GM20431 (cell line): ENCODE data around the gene CDK12.

Experiments
- in situ Hi-C: fragments of 300-500 bp; cut with MseI, MboI; formaldehyde crosslinking; loops from one replicate; pipeline ENCODE4 v1.15.0; 2020; ENCODE audit warnings: low sequenced_read_pairs; ENCODE audit not compliant: unreplicated experiment

Gene CDK12

DNA sequence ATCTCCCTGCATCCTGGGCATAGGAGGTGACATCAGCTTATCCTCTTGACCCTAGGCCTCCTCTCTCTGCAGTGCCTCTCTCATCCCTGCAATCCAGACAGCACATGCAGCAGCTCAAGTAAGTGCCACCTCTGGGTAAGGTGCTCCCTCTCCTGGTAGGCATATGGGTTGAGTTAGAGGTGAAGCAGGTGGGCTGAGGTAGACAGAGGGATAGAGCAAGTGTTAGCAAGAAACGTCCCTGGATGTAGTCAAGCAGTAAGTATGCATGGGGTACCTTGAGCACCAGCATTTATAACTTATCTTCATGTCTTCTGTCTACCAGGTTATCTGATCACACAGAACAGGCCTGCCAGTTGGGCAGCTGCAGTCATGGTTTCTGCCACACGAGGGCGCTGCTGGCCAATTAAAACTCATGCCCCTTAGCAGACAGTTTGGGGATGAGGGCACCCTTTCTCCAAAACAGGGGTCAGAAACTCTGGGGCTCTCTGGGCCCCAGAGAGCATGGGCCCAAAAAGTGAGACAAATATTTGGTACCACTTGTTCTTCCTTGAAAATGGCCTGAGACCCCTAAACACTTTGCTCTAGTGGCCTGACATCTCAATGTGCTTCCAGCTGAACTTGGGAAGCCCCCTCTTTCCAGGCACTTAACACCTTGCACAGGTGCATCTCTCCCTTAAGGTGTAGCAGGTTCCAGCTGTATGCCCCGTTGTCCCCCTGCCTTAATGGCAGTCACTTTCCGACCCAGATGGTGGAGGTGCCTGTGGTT, 86.6 kb downstream of the CDK12 start:
- in situ Hi-C loops = no loop called here

GRCh38 chr17:39548494-39549225, 87.4 kb downstream of the CDK12 start:
- in situ Hi-C loops = no loop called here

GRCh38 chr17:39549747-39550573, 88.7 kb downstream of the CDK12 start:
- in situ Hi-C loops = no loop called here

- in situ Hi-C loops = no loop called here
These were observed 90.6 kb downstream of the CDK12 start for GRCh38 chr17:39551879-39552278.

GRCh38 chr17:39553341-39553945, 92.2 kb downstream of the CDK12 start:
- in situ Hi-C loops = no loop called here

DNA sequence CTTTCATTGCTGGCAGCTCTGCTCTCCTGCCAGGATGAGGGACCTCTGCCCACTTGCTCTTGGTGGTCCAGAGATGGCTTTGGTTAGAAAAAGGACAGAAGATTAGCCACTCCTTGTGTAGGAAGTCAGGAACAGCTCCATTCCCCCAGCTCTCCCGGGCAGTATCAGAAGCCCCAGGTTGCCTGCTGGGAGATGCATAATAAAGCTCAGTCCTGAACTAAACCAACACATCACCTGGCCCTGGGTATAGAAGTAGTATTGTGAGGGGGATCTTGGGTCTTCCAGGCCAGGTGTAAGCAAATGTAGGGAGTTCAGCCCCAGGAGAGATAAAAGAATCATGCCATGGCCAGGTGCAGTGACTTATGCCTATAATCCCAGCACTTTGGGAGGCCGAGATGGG, 94.1 kb downstream of the CDK12 start:
- in situ Hi-C loops = no loop called here

- in situ Hi-C loops = no loop called here
These were observed 95.1 kb downstream of the CDK12 start for GRCh38 chr17:39556423-39556822.

GRCh38 chr17:39562395-39562794, 101.1 kb downstream of the CDK12 start:
- in situ Hi-C loops = no loop called here

DNA sequence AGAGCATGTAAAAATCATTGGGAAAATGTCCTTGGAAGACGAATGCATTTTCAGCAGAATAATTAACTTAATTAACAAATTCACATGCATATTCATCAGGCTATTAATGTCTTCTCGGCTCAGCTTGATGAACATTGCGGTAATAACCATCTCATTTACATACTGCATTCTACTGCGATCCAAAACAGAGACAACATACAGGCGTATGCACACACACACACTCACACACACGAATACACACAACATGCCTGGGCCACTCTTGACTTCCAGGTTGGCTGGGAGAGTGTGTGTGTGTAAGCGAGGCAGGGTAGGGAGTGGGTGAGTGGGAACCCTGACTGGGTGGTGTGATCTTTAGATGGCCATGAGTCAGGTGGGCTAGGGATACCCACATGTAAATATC, 101.7 kb downstream of the CDK12 start:
- in situ Hi-C loops = no loop called here

- in situ Hi-C loops = no loop called here
These were observed 102.2 kb downstream of the CDK12 start for GRCh38 chr17:39563476-39563875.

- in situ Hi-C loops = no loop called here
These were observed 103.0 kb downstream of the CDK12 start for GRCh38 chr17:39564211-39564848.

GRCh38 chr17:39566094-39566850, 105.0 kb downstream of the CDK12 start:
- in situ Hi-C loops = no loop called here

DNA sequence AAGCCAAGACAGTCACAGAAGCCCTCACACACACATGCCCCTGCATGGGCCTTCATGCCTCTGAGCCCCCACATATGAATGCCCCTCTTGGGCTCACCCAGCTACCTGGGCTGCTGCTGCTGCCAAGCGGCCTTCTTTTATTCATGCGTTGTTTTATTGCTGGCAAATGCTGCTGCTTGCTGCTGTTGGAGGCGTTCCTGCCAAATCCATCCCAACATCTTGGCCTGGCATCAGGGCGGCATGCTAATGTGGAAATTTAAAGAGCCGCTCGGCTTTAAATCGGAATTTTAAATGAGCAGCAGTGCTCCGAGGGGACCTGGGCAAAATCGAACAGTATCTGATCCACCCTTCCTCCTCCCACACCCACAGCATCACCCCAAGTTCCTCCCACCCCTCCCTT, 107.4 kb downstream of the CDK12 start:
- in situ Hi-C loops = no loop called here

GRCh38 chr17:39569126-39569525, 107.8 kb downstream of the CDK12 start:
- in situ Hi-C loops = no loop called here

- in situ Hi-C loops = no loop called here
These were observed 110.8 kb downstream of the CDK12 start for GRCh38 chr17:39572121-39572520.

DNA sequence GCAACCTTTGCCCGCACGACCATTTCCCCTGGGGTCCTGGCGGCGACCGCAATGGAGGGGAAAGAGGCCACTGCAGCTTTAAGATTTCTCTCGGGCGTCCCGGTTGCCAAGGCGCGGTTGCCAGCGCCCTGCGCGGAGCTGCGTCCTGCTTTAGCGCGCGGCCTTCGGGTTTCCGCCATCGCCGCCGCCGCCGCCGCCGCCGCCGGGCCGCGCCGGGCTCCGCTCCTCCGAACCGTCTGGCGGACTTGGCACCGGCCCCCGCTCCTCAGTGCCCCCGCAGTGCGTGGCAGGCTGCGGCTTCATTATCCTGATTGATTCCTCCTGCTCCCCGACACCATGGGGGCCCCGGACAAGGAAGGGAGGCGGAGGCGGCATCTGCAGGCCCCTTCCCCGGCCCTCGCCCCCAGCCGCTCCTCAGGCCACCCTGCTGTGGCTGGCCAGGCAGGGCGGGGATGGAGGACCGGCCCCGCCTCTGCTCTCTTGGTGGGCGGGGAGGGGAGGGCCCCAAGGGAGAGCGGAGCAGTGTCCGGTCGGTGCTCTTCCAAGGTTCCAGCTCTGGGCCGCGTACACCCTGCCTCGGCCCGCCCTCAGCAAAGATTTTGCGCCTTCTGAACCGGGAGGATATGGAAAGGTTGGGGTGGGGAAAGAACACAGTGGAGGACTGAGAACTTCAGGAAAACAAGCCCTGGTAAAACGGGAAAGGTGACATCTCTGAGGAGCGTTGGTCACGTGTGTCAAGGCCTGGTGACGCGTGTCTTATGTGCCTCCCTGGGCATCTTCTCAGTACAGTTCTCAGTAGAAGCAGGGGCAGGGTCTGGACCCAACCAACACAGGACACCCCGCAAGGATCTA, 112.4 kb downstream of the CDK12 start:
- in situ Hi-C loops = no loop called here

DNA sequence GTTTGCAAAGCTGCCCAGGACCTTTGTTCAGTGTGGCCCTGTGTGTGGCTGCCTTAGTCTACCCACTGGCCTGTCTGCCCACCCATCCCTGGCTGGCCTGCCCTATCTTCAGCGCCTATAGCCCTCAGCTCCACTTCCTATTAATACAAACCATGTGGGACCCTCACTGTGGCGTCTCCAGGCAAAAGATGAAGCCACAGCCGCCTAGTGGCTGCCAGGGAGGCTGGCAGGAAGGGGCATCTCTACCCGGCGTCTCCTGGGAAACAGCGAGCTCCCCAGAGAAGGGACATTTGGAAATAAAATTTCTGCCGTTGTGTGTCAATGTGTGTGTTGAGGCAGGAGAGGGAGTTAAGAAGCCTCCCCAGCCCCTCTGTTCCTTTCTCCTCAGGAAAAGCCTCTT, 114.9 kb downstream of the CDK12 start:
- in situ Hi-C loops = no loop called here

DNA sequence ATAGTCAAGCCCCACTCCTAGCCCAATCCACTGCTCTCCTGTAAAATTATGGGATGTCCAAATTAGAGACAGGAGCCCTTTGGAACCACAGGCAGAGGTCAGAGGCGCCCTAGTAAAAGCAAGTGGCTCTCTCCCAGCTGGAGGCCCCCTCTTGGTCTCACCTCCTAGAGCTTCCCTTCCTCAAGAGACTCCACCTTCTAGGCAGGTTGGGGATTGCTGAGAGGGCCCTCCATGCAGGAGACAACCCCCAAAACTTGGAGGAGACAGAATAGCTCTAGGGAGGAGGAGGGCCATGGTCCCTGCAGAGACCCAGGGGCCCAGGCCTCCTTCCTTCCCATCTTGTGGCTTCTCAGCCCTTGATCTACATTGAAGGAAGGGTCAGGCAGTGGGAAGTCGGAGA, 117.0 kb downstream of the CDK12 start:
- in situ Hi-C loops = no loop called here
